ENCODE results near the gene RFFL. TPM values are rescaled to one million over a fixed set of nuclear protein-coding genes. Genes with fewer than 3 reads are reported as not detected.

The RFFL gene
- total RNA-seq, 1 experiment from 2014 or later: 30.3 TPM

GRCh38 chr17:35088881-35089585 is 25.5 kb upstream of the RFFL start (continued):
- TF ChIP-seq ZBTB43 (CRISPR knock-in tag; IDR thresholded peaks at IDR 0.05): no peak
- TF ChIP-seq, protein P1, sequence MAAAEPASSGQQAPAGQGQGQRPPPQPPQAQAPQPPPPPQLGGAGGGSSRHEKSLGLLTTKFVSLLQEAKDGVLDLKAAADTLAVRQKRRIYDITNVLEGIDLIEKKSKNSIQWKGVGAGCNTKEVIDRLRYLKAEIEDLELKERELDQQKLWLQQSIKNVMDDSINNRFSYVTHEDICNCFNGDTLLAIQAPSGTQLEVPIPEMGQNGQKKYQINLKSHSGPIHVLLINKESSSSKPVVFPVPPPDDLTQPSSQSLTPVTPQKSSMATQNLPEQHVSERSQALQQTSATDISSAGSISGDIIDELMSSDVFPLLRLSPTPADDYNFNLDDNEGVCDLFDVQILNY (CRISPR knock-in tag; IDR thresholded peaks at IDR 0.05): peak; percentile 58; the same call in 1 of the 2 replicates
- no peak for TF ChIP-seq ETV6 (CRISPR knock-in tag; IDR thresholded peaks at IDR 0.05)
- no peak for TF ChIP-seq JAZF1 (CRISPR knock-in tag; IDR thresholded peaks at IDR 0.05)
- no peak for TF ChIP-seq GRHL2 (CRISPR knock-in tag; IDR thresholded peaks at IDR 0.05; ENCODE audit: insufficient replicate concordance, severe bottlenecking)
- TF ChIP-seq, protein P2, sequence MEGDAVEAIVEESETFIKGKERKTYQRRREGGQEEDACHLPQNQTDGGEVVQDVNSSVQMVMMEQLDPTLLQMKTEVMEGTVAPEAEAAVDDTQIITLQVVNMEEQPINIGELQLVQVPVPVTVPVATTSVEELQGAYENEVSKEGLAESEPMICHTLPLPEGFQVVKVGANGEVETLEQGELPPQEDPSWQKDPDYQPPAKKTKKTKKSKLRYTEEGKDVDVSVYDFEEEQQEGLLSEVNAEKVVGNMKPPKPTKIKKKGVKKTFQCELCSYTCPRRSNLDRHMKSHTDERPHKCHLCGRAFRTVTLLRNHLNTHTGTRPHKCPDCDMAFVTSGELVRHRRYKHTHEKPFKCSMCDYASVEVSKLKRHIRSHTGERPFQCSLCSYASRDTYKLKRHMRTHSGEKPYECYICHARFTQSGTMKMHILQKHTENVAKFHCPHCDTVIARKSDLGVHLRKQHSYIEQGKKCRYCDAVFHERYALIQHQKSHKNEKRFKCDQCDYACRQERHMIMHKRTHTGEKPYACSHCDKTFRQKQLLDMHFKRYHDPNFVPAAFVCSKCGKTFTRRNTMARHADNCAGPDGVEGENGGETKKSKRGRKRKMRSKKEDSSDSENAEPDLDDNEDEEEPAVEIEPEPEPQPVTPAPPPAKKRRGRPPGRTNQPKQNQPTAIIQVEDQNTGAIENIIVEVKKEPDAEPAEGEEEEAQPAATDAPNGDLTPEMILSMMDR (IDR thresholded peaks at IDR 0.05): peak; percentile 68
- TF ChIP-seq ZNF121 (CRISPR knock-in tag; IDR thresholded peaks at IDR 0.05): peak; percentile 63; the same call in 1 of the 2 replicates
- TF ChIP-seq IRF2 (CRISPR knock-in tag; IDR thresholded peaks at IDR 0.05; ENCODE audit: borderline replicate concordance, low read depth): no peak
- TF ChIP-seq ZNF317 (CRISPR knock-in tag; IDR thresholded peaks at IDR 0.05; ENCODE audit: borderline replicate concordance, low read depth): no peak
- no peak for TF ChIP-seq TCF7 (CRISPR knock-in tag; IDR thresholded peaks at IDR 0.05; ENCODE audit: low read depth)
- no peak for TF ChIP-seq ERG (CRISPR knock-in tag; IDR thresholded peaks at IDR 0.05)
- TF ChIP-seq ZNF396 (CRISPR knock-in tag; IDR thresholded peaks at IDR 0.05; ENCODE audit: borderline replicate concordance): no peak
- peak; percentile 70 for TF ChIP-seq SP1 (CRISPR knock-in tag; conservative IDR thresholded peaks at IDR 0.05)
- no peak for TF ChIP-seq FOXJ3 (CRISPR knock-in tag; IDR thresholded peaks at IDR 0.05; ENCODE audit: borderline replicate concordance)

GRCh38 chr17:35088356-35088880 is 24.9 kb upstream of the RFFL start:
- Mint-ChIP-seq H3K4me1 (peaks cover 48% of the 10 kb centered on the region), H3K27ac (peak overlapping the region; percentile 78), H3K36me3 (no peaks in the 10 kb centered on the region), H3K9me3 (no peaks in the 10 kb centered on the region), H3K27me3 (ENCODE audit: low read depth) (peaks cover 4% of the 10 kb centered on the region), H3K4me3 (peak overlapping the region; percentile 87)
- POLR2A ChIA-PET: no interaction called here
- ATAC-seq (peak; percentile 12), DNase-seq (ENCODE audit: low spot score) (peak; percentile 50)
- CTCF ChIA-PET: no interaction called here
- TF ChIP-seq MAX (CRISPR knock-in tag; IDR thresholded peaks at IDR 0.05) (no peak), SMAD3 (CRISPR knock-in tag; IDR thresholded peaks at IDR 0.05; ENCODE audit: borderline replicate concordance) (no peak), NFYB (CRISPR knock-in tag; conservative IDR thresholded peaks at IDR 0.05; ENCODE audit: low read depth) (no peak), SP1 (CRISPR knock-in tag; conservative IDR thresholded peaks at IDR 0.05) (no peak), USF1 (CRISPR knock-in tag; IDR thresholded peaks at IDR 0.05) (no peak), GTF2I (CRISPR knock-in tag; conservative IDR thresholded peaks at IDR 0.05) (no peak), ATF1 (CRISPR knock-in tag; IDR thresholded peaks at IDR 0.05) (no peak), CBFB (CRISPR knock-in tag; IDR thresholded peaks at IDR 0.05; ENCODE audit: low read depth) (no peak), JAZF1 (CRISPR knock-in tag; IDR thresholded peaks at IDR 0.05) (no peak), HMGA2 (CRISPR knock-in tag; IDR thresholded peaks at IDR 0.05) (no peak), ZNF232 (CRISPR knock-in tag; IDR thresholded peaks at IDR 0.05) (no peak)
- TF ChIP-seq, protein P3, sequence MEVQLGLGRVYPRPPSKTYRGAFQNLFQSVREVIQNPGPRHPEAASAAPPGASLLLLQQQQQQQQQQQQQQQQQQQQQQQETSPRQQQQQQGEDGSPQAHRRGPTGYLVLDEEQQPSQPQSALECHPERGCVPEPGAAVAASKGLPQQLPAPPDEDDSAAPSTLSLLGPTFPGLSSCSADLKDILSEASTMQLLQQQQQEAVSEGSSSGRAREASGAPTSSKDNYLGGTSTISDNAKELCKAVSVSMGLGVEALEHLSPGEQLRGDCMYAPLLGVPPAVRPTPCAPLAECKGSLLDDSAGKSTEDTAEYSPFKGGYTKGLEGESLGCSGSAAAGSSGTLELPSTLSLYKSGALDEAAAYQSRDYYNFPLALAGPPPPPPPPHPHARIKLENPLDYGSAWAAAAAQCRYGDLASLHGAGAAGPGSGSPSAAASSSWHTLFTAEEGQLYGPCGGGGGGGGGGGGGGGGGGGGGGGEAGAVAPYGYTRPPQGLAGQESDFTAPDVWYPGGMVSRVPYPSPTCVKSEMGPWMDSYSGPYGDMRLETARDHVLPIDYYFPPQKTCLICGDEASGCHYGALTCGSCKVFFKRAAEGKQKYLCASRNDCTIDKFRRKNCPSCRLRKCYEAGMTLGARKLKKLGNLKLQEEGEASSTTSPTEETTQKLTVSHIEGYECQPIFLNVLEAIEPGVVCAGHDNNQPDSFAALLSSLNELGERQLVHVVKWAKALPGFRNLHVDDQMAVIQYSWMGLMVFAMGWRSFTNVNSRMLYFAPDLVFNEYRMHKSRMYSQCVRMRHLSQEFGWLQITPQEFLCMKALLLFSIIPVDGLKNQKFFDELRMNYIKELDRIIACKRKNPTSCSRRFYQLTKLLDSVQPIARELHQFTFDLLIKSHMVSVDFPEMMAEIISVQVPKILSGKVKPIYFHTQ (CRISPR knock-in tag; IDR thresholded peaks at IDR 0.05): no peak
- TF ChIP-seq, protein P4, sequence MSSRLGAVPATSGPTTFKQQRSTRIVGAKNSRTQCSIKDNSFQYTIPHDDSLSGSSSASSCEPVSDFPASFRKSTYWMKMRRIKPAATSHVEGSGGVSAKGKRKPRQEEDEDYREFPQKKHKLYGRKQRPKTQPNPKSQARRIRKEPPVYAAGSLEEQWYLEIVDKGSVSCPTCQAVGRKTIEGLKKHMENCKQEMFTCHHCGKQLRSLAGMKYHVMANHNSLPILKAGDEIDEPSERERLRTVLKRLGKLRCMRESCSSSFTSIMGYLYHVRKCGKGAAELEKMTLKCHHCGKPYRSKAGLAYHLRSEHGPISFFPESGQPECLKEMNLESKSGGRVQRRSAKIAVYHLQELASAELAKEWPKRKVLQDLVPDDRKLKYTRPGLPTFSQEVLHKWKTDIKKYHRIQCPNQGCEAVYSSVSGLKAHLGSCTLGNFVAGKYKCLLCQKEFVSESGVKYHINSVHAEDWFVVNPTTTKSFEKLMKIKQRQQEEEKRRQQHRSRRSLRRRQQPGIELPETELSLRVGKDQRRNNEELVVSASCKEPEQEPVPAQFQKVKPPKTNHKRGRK (CRISPR knock-in tag; IDR thresholded peaks at IDR 0.05; ENCODE audit: borderline replicate concordance): no peak

All from WTC11 (cell line).